Measurements from ENCODE around the gene SPRYD3.
"Not testable (repeated sequence)": the region's sequence is repeated elsewhere in the genome, so short reads cannot be mapped to it uniquely, and the experiment has no call there.

The SPRYD3 gene

DNA sequence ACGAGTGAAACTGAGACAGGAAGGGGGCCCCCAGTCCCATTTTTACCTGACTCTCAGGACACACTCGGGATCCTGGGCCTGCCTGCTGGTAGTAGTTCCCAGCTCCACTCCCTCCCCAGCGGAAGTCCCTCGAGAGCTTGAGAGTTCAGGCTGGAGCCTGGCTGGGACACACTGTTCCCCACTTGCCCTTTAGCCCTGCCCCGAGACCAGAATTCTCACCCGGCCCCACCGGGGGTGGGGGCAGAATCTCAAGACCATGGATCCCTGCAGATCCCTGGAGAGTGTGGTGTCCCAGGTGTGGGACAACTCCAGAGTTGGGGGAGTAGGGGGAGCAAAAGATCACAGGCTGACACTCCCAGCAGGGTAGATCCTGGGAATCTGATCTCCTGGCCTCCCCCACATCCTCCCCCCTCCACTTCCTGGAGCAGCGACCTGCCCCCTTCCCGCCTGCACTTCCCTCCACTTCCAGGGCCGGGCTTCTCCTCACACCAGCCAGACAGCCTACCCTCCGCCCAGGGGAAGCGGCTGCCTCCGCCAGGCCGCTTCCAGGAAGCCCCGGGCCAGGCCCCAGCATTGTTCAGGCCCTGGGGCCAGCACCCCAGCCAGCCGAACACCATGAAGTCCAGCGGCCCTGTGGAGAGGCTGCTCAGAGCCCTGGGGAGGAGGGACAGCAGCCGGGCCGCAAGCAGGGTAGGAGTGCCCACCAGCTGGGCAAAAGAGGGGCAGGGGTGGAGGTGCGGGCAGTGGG lies 29.4 kb downstream of the SPRYD3 start, which contains the start of gene TNS2:
TSS of gene TNS2 (plus strand) at position 495 of the 748 bp plus-strand sequence. CDS start at position 616, 121 bp downstream.
- no peak for DNase-seq

GRCh38 chr12:53048780-53049401 lies 30.3 kb downstream of the SPRYD3 start:
- no peak for DNase-seq

GRCh38 chr12:53048033-53048779 lies 31.0 kb downstream of the SPRYD3 start:
- no peak for DNase-seq

- peak; percentile 76 for DNase-seq
Observed at GRCh38 chr12:53047221-53048032, 31.8 kb downstream of the SPRYD3 start.

GRCh38 chr12:53046655-53047220 lies 32.5 kb downstream of the SPRYD3 start:
- no peak for DNase-seq

GRCh38 chr12:53045696-53046045 lies 33.5 kb downstream of the SPRYD3 start:
- no peak for DNase-seq

- DNase-seq = no peak
Observed at GRCh38 chr12:53044896-53045695, 34.1 kb downstream of the SPRYD3 start.

DNA sequence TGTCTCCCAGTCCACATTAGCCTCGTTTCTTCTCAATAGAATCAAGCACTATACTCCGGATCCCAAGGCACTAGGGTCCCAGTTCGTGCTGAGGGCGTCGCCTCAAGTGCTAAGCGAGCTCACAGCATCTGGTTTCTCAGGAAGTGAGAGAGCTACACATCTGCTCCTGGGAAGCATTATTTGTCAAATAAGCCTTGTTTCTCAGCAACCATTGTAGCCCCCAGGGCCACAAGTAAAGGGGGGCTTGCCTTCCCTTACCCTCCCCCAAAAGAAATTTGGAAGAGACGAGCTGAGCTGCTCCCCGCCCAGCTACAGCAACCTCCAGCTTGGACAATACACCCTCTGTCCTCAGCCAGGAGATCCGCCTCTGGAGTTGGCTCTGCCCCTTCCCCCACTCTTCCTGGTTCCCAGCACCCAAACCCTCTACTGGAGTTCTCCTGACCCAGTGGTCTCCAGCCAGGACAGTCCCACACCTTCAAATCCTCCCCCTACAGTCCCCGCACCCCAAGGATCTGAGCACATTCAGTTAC lies 35.1 kb downstream of the SPRYD3 start:
- DNase-seq = no peak

- DNase-seq = no peak
Observed at GRCh38 chr12:53042607-53043454, 36.4 kb downstream of the SPRYD3 start.

- DNase-seq = no peak
Observed at GRCh38 chr12:53039851-53040250, 39.3 kb downstream of the SPRYD3 start.

DNA sequence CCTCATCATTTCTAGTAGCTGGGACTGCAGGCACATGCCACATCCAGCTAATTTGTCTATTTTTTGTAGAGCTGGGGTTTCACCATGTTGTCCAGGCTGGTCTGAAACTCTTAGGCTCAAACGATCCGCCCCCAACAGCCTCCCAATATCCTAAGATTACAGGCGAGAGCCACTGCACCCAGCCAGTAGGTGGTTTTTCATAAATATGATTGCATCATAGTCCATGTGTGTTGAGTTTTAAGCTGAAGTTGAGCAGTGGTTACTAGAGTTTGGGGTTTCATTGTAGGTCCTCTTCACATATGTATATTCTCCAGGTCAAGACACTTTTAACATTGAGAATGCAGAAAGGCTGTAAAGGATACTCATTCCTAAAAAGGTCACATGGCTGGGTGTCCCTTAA lies 42.4 kb downstream of the SPRYD3 start:
- DNase-seq = no peak

DNA sequence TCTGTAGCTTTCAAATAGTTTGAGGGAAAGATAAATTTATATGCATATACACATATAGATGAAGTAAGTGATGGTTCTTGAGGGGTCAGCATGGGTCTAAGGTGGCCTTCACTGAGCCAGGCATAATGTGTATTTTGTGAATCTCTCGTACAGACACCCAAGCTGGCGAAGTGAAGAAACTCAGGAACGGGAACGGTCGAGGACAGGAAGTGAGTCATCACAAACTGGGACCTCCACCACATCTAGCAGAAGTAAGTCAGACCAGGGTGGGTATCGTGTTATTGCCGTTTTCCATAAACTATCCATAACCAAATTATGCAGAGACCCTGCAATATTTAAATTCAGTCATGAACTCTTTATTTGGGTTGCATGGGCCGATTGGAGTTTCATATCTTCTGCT lies 44.7 kb downstream of the SPRYD3 start:
- no peak for DNase-seq

DNA sequence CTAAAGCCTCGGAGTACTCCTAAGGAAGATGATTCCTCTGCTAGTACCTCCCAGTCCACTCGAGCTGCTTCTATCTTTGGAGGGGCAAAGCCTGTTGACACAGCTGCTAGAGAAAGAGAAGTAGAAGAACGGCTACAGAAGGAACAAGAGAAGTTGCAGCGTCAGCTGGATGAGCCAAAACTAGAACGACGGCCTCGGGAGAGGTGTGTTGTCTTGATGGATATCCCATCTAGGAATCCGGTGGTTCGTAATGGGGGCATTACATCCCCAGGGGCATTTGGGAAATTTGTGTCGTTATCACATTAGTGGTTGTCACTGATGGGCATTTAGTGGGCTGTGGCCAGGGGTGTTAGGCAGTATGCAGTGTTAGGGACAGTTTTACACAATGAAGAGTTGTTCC lies 45.4 kb downstream of the SPRYD3 start:
- not testable (repeated sequence) for DNase-seq

DNA sequence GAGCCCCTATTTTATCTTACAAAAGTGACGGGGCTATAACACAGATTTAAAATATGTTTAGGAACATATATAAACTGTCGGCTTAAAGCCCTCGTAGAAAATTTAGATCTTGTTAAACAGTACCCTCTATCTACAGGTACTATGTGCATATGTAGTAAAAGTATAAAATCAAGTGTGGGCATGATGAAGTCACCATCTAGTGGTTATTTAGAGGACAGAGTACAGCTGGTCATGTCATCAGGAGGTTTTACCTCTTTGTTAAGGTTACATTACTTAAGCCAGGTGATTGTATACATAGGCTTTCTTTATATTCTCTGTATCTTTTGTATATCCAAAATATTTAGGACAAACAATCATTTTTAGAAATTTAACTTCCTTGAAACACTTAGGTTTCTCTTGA lies 47.6 kb downstream of the SPRYD3 start:
- DNase-seq = no peak

GRCh38 chr12:53027014-53027413 lies 52.2 kb downstream of the SPRYD3 start:
- not testable (repeated sequence) for DNase-seq

GRCh38 chr12:53025250-53025649 lies 53.9 kb downstream of the SPRYD3 start:
- DNase-seq = no peak

- DNase-seq = no peak
Observed at GRCh38 chr12:53014709-53015108, 64.5 kb downstream of the SPRYD3 start.

Data from activated naive CD4-positive, alpha-beta T cell treated with Interleukin-2 at 50 U/mL for 16 hours (primary cell).